ENCODE measurements around the gene FKBP3.

GRCh38 chr14:45072126-45072525, 62.2 kb downstream of the FKBP3 start:
- TF ChIP-seq EZH2 (IDR thresholded peaks at IDR 0.05; ENCODE audit: low read depth) (no peak), CTCF (conservative IDR thresholded peaks at IDR 0.05) (no peak)
